Astrocyte (in vitro differentiated cells and primary cell): ENCODE data around the gene MEPE. TPM values are rescaled to one million over a fixed set of nuclear protein-coding genes. Genes with fewer than 3 reads are reported as not detected.

Experiments
- DNase-seq: peaks from one replicate; pipeline ENCODE4 v3.0.0-alpha.2; 2010; ENCODE audit warnings: low read depth
- FAIRE-seq: peaks from 2 replicates; lab custom pipeline; 2011; peaks lifted over from hg19 to GRCh38; lab: Jason Lieb, UNC
- H2AFZ ChIP-seq: 2 replicates; pipeline ENCODE4 v1.6.0; 2012; ENCODE audit warnings: low read depth, low read length, inconsistent platforms
- H3K27ac ChIP-seq: 2 replicates; pipeline ENCODE4 v1.5.1; 2011; ENCODE audit warnings: low read depth, low read length, inconsistent platforms
- H3K27me3 ChIP-seq: 2 replicates; pipeline ENCODE4 v1.6.0; 2011; ENCODE audit warnings: low read length, inconsistent platforms; ENCODE audit not compliant: insufficient read depth
- H3K36me3 ChIP-seq: 2 replicates; pipeline ENCODE4 v1.5.1; 2011; ENCODE audit warnings: low read length, inconsistent platforms; ENCODE audit not compliant: insufficient read depth
- H3K4me1 ChIP-seq: 2 replicates; pipeline ENCODE4 v1.5.1; 2011; ENCODE audit warnings: low read length, inconsistent platforms; ENCODE audit not compliant: insufficient read depth
- H3K4me2 ChIP-seq: 2 replicates; pipeline ENCODE4 v1.6.0; 2012; ENCODE audit warnings: low read length, inconsistent platforms
- H3K4me3 ChIP-seq: 2 replicates; pipeline ENCODE4 v1.5.1; 2011; ENCODE audit warnings: low read depth, mild to moderate bottlenecking, low read length, inconsistent platforms; ENCODE audit not compliant: insufficient read depth
- H3K79me2 ChIP-seq: 2 replicates; pipeline ENCODE4 v1.6.0; 2012; ENCODE audit warnings: mild to moderate bottlenecking, low read length, inconsistent platforms; ENCODE audit not compliant: insufficient read depth
- H3K9ac ChIP-seq: 2 replicates; pipeline ENCODE4 v1.6.0; 2012; ENCODE audit warnings: mild to moderate bottlenecking, low read length, inconsistent platforms
- H3K9me3 ChIP-seq: 2 replicates; pipeline ENCODE4 v1.5.1; 2012; ENCODE audit warnings: low read depth, mild to moderate bottlenecking, low read length, inconsistent platforms; ENCODE audit not compliant: insufficient read depth
- H4K20me1 ChIP-seq: 2 replicates; pipeline ENCODE4 v1.6.0; 2012; ENCODE audit warnings: low read length, inconsistent platforms; ENCODE audit not compliant: insufficient read depth
- H3K27ac Mint-ChIP-seq: one replicate; pipeline ENCODE4 v1.8.0; 2021; ENCODE audit warnings: mild to moderate bottlenecking, mixed read lengths; ENCODE audit not compliant: unreplicated experiment
- H3K27me3 Mint-ChIP-seq: one replicate; pipeline ENCODE4 v1.8.0; 2021; ENCODE audit warnings: low read depth, mixed read lengths; ENCODE audit not compliant: unreplicated experiment
- H3K36me3 Mint-ChIP-seq: one replicate; pipeline ENCODE4 v1.8.0; 2021; ENCODE audit warnings: low read depth, mixed read lengths; ENCODE audit not compliant: unreplicated experiment
- H3K4me1 Mint-ChIP-seq: one replicate; pipeline ENCODE4 v1.8.0; 2021; ENCODE audit warnings: low read depth, mixed read lengths; ENCODE audit not compliant: unreplicated experiment
- H3K4me3 Mint-ChIP-seq: one replicate; pipeline ENCODE4 v1.8.0; 2021; ENCODE audit warnings: mild to moderate bottlenecking, moderate library complexity, mixed read lengths; ENCODE audit not compliant: unreplicated experiment
- H3K9me3 Mint-ChIP-seq: one replicate; pipeline ENCODE4 v1.8.0; 2021; ENCODE audit warnings: mild to moderate bottlenecking, mixed read lengths; ENCODE audit not compliant: unreplicated experiment
- CTCF ChIP-seq: IDR thresholded peaks from 2 replicates; pipeline ENCODE4 v1.5.1; 2011; ENCODE audit warnings: low read depth, mild to moderate bottlenecking, inconsistent platforms, low read length, moderate library complexity; ENCODE audit not compliant: insufficient read depth
- EZH2 ChIP-seq: IDR thresholded peaks from 2 replicates; pipeline ENCODE4 v1.6.1; 2012; ENCODE audit warnings: mild to moderate bottlenecking, low read length, inconsistent platforms; ENCODE audit not compliant: insufficient read depth
- total RNA-seq: library from RNA; stranded (reverse); gene quantifications from 2 replicates; pipeline ENCODE4 v1.2.1, GENCODE V29; 2021

MEPE gene
- total RNA-seq, 1 donor from 2014 or later = not detected

- Histone ChIP-seq H3K27me3 (no peaks in the 10 kb centered on the region), H3K9me3 (no peaks in the 10 kb centered on the region), H3K79me2 (no peaks in the 10 kb centered on the region), H3K4me1 (peaks cover 5% of the 10 kb centered on the region), H3K9ac (no peak overlapping the region), H2AFZ (no peak overlapping the region), H3K4me2 (no peak overlapping the region), H3K27ac (no peak overlapping the region), H3K4me3 (no peak overlapping the region), H4K20me1 (no peaks in the 10 kb centered on the region), H3K36me3 (no peaks in the 10 kb centered on the region)
- Mint-ChIP-seq H3K4me1 (peaks cover 8% of the 10 kb centered on the region), H3K27me3 (no peaks in the 10 kb centered on the region), H3K36me3 (no peaks in the 10 kb centered on the region), H3K27ac (no peak overlapping the region), H3K4me3 (no peak overlapping the region), H3K9me3 (peaks cover 2% of the 10 kb centered on the region)
- DNase-seq (peak; percentile 14), FAIRE-seq (no peak)
- TF ChIP-seq CTCF = no peak
- no peak for TF ChIP-seq EZH2
These were observed 25.4 kb upstream of the MEPE start for GRCh38 chr4:87807402-87807801.

- no peaks in the 10 kb centered on the region for H3K9me3 ChIP-seq
- peaks cover 3% of the 10 kb centered on the region for H3K9me3 Mint-ChIP-seq
- no peaks in the 10 kb centered on the region for H3K4me1 Mint-ChIP-seq
- no peaks in the 10 kb centered on the region for H3K27me3 Mint-ChIP-seq
- H3K27ac Mint-ChIP-seq = no peak overlapping the region
- no peaks in the 10 kb centered on the region for H3K27me3 ChIP-seq
- H2AFZ ChIP-seq = no peak overlapping the region
- FAIRE-seq (no peak), DNase-seq (peak; percentile 44)
- H3K4me1 ChIP-seq = no peaks in the 10 kb centered on the region
- H3K9ac ChIP-seq = no peak overlapping the region
- H3K27ac ChIP-seq = no peak overlapping the region
- no peak overlapping the region for H3K4me3 ChIP-seq
- no peaks in the 10 kb centered on the region for H3K36me3 Mint-ChIP-seq
- peak overlapping the region; percentile 29 for H3K4me2 ChIP-seq
- no peak overlapping the region for H3K4me3 Mint-ChIP-seq
- TF ChIP-seq EZH2 (no peak), CTCF (no peak)
- no peaks in the 10 kb centered on the region for H3K79me2 ChIP-seq
- no peaks in the 10 kb centered on the region for H4K20me1 ChIP-seq
- H3K36me3 ChIP-seq = no peaks in the 10 kb centered on the region
These were observed 20.8 kb upstream of the MEPE start for GRCh38 chr4:87811977-87812376.

GRCh38 chr4:87819281-87819919 lies 13.4 kb upstream of the MEPE start:
- no peaks in the 10 kb centered on the region for H3K27me3 Mint-ChIP-seq
- peak overlapping the region; percentile 93 for H3K27ac ChIP-seq
- peak; percentile 89 for DNase-seq
- H3K27ac Mint-ChIP-seq = peak overlapping the region; percentile 100
- no peaks in the 10 kb centered on the region for H3K36me3 ChIP-seq
- H3K9me3 ChIP-seq = no peaks in the 10 kb centered on the region
- peaks cover 13% of the 10 kb centered on the region for H3K4me1 ChIP-seq
- no peaks in the 10 kb centered on the region for H3K79me2 ChIP-seq
- peak overlapping the region; percentile 46 for H3K4me2 ChIP-seq
- no peak overlapping the region for H3K4me3 ChIP-seq
- no peaks in the 10 kb centered on the region for H3K27me3 ChIP-seq
- TF ChIP-seq CTCF (no peak), EZH2 (no peak)
- FAIRE-seq = no peak
- H3K4me1 Mint-ChIP-seq = peaks cover 15% of the 10 kb centered on the region
- peak overlapping the region; percentile 80 for H2AFZ ChIP-seq
- H3K9ac ChIP-seq = peak overlapping the region; percentile 74
- H3K9me3 Mint-ChIP-seq = peaks cover 8% of the 10 kb centered on the region
- peaks cover 3% of the 10 kb centered on the region for H3K36me3 Mint-ChIP-seq
- H4K20me1 ChIP-seq = no peaks in the 10 kb centered on the region
- H3K4me3 Mint-ChIP-seq = no peak overlapping the region
